ENCODE results near the gene GRIN1.

GRCh38 chr9:137193771-137194170 lies 54.8 kb downstream of the GRIN1 start:
- TF ChIP-seq CTCF (conservative IDR thresholded peaks at IDR 0.05; ENCODE audit: low read length), result no peak
- TF ChIP-seq EZH2phosphoT487 (IDR thresholded peaks at IDR 0.05; ENCODE audit: borderline replicate concordance), result no peak
